Mesothelial cell of epicardium (in vitro differentiated cells): ENCODE results near the gene SMAD9. TPM values are rescaled to one million over a fixed set of nuclear protein-coding genes. Genes with fewer than 3 reads are reported as not detected.

Experiments
- DNase-seq, 2 experiments: peaks; one replicate each; pipeline ENCODE4 v3.0.0; 2021; ENCODE audit warnings: low spot score in 2 of 2; ENCODE audit not compliant: unreplicated experiment in 2 of 2
- H3K27ac Mint-ChIP-seq: 2 replicates; pipeline ENCODE4 v1.8.0; 2021; ENCODE audit warnings: mixed read lengths
- H3K27me3 Mint-ChIP-seq: 2 replicates; pipeline ENCODE4 v1.8.0; 2021; ENCODE audit warnings: low read depth, mixed read lengths
- H3K36me3 Mint-ChIP-seq: 2 replicates; pipeline ENCODE4 v1.8.0; 2021; ENCODE audit warnings: mixed read lengths
- H3K4me1 Mint-ChIP-seq: 2 replicates; pipeline ENCODE4 v1.8.0; 2021; ENCODE audit warnings: mixed read lengths
- H3K4me3 Mint-ChIP-seq: 2 replicates; pipeline ENCODE4 v1.8.0; 2021; ENCODE audit warnings: mild to moderate bottlenecking, moderate library complexity, mixed read lengths
- H3K9me3 Mint-ChIP-seq: 2 replicates; pipeline ENCODE4 v1.8.0; 2021; ENCODE audit warnings: mixed read lengths
- CTCF ChIP-seq: fragments of 200-600 bp; sonication (generic); IDR thresholded peaks from one replicate; pipeline ENCODE4 v1.5.0; 2021; ENCODE audit warnings: antibody characterized with exemption; ENCODE audit not compliant: unreplicated experiment
- total RNA-seq: library from RNA; stranded (reverse); gene quantifications from 3 replicates; pipeline ENCODE4 v1.2.1, GENCODE V29; 2021

Gene SMAD9
- total RNA-seq, 1 donor from 2014 or later, result 30.9 TPM

DNA sequence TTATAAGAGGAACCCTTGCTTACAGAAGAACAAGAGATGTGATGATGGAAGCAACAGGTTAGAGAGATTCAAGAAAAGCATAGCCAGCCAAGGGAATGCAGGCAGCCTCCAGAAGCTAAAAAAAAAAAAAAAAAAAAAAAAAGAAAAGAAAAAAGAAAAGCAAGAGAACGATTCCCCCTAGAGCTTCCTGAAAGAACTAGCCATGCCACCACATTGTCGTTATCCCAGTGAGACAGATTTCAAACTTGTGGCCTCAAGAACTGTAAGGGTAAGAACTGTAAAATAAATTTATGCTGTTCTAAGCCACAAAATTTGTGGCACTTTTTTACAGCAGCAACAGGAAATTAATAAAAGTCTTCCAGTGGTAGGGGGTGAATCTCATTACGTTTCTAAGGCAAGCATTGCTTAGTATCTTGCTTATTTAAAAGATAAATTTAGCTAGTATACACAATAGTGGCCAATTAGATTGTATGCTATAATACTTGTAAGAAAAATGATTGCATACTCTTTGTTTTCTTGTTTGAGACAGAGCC lies 79.3 kb downstream of the SMAD9 start:
- Mint-ChIP-seq H3K36me3 (peaks cover 9% of the 10 kb centered on the region), H3K4me1 (peaks cover 1% of the 10 kb centered on the region), H3K9me3 (no peaks in the 10 kb centered on the region), H3K27me3 (no peaks in the 10 kb centered on the region), H3K4me3 (no peak overlapping the region), H3K27ac (no peak overlapping the region)
- no peak for DNase-seq
- no peak for TF ChIP-seq CTCF

GRCh38 chr13:36839981-36840380 lies 80.1 kb downstream of the SMAD9 start:
- Mint-ChIP-seq H3K27me3 (no peaks in the 10 kb centered on the region), H3K9me3 (no peaks in the 10 kb centered on the region), H3K27ac (no peak overlapping the region), H3K36me3 (peaks cover 9% of the 10 kb centered on the region), H3K4me1 (peaks cover 1% of the 10 kb centered on the region), H3K4me3 (no peak overlapping the region)
- DNase-seq, result no peak
- no peak for TF ChIP-seq CTCF

DNA sequence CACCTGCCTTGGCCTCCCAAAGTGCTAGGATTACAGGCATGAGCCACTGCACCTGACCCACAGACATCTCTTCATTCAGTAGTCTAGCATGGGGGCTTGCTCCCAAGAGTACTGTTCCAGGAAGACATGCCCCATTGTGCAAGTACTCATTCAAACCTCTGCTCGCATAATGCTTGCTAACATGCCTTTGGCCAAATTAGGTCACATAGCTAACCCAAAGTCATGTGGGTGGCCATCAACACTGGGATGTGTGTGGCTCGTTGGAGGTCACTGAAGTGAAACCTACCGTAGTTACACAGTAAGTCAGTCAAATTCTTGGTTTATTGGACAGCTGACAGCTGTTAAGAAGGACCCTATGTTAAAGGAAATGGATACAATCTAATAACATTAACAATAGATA lies 80.8 kb downstream of the SMAD9 start:
- no peak overlapping the region for H3K4me3 Mint-ChIP-seq
- H3K27me3 Mint-ChIP-seq, result no peaks in the 10 kb centered on the region
- H3K36me3 Mint-ChIP-seq, result peaks cover 9% of the 10 kb centered on the region
- peaks cover 1% of the 10 kb centered on the region for H3K4me1 Mint-ChIP-seq
- TF ChIP-seq CTCF, result no peak
- no peak for DNase-seq
- no peaks in the 10 kb centered on the region for H3K9me3 Mint-ChIP-seq
- no peak overlapping the region for H3K27ac Mint-ChIP-seq

DNA sequence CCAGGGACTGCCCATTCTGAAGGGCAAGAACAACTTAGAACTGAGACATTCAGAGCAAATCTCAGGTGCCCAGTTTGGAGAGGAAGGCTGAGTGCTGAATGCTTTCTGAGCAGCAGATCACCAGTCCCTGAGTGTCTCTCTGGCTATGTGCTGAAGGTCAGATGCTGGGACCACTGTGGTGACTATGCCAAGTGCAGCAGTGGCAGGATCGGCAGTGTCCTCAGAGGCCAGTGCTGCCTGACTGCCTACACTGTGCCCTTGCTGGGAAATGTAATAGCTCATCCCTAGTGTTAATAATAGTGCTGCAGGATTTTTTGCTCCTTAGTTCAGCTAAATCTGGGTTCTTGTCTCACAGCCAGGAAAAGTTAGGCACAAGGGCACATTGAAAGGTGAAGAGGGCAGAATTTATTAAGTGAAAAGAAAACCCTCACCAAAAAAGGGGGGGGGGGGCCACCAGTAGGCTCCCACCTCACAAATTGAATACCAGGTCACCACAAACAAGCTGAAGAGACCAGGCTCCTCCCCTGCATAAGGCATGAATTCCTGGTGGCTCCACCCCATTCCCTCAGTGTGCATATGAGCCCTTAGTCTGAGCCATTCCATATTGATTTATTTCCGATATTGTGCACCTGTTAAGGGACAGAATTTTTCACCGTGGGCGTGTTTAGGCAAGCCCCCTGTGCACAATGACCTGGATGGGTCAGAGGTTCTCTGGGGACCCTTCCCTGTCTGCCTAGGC lies 82.5 kb downstream of the SMAD9 start:
- no peak for TF ChIP-seq CTCF
- Mint-ChIP-seq H3K27me3 (no peaks in the 10 kb centered on the region), H3K4me3 (no peak overlapping the region), H3K9me3 (no peaks in the 10 kb centered on the region), H3K27ac (no peak overlapping the region), H3K4me1 (peaks cover 1% of the 10 kb centered on the region), H3K36me3 (peaks cover 4% of the 10 kb centered on the region)
- no peak for DNase-seq

- Mint-ChIP-seq H3K4me3 (no peak overlapping the region), H3K36me3 (peaks cover 4% of the 10 kb centered on the region), H3K27me3 (no peaks in the 10 kb centered on the region), H3K9me3 (no peaks in the 10 kb centered on the region), H3K27ac (no peak overlapping the region), H3K4me1 (no peaks in the 10 kb centered on the region)
- no peak for TF ChIP-seq CTCF
- no peak for DNase-seq
Observed at GRCh38 chr13:36834299-36834698, 85.7 kb downstream of the SMAD9 start.

- TF ChIP-seq CTCF, result no peak
- Mint-ChIP-seq H3K36me3 (no peaks in the 10 kb centered on the region), H3K27me3 (no peaks in the 10 kb centered on the region), H3K4me1 (no peaks in the 10 kb centered on the region), H3K9me3 (no peaks in the 10 kb centered on the region), H3K27ac (no peak overlapping the region), H3K4me3 (no peak overlapping the region)
- no peak for DNase-seq
Observed at GRCh38 chr13:36831291-36831690, 88.7 kb downstream of the SMAD9 start.
